ENCODE results near the gene PCDHGC4.
A peak's percentile ranks its signal among the peaks of the same experiment; 100 is the strongest.

Gene PCDHGC4

GRCh38 chr5:141510850-141511601 is 26.2 kb downstream of the PCDHGC4 start:
- Histone ChIP-seq H3K14ac (ENCODE audit: low read length in 2 of 2) (no peak overlapping the region), H2BK15ac (ENCODE audit: low read depth, poor library complexity, severe bottlenecking) (peak overlapping the region; percentile 66), H2AK5ac (ENCODE audit: low read length, severe bottlenecking) (peak overlapping the region; percentile 96), H2BK12ac (ENCODE audit: low read length in 2 of 2) (peak overlapping the region in 1 of 2 experiments; percentile 56), H3K4me2 (ENCODE audit: low read length, poor library complexity, severe bottlenecking) (no peak overlapping the region), H2BK120ac (ENCODE audit: low read depth, low read length) (no peak overlapping the region), H2BK5ac (ENCODE audit: low read depth, low read length, poor library complexity, severe bottlenecking) (no peak overlapping the region), H3K36me3 (ENCODE audit: control insufficient read depth in 1 of 2, insufficient read depth in 2 of 2, low read depth in 1 of 2, low read length in 2 of 2) (peaks cover 33 to 47% of the 10 kb centered on the region in 2 experiments), H3K79me1 (replicated peaks; ENCODE audit: low read length, poor library complexity, severe bottlenecking) (peaks cover 10% of the 10 kb centered on the region), H4K91ac (ENCODE audit: low read length) (peak overlapping the region; percentile 20), H3K9me3 (ENCODE audit: control insufficient read depth, low read length) (no peaks in the 10 kb centered on the region), H3K27me3 (ENCODE audit: control insufficient read depth in 1 of 2, insufficient read depth in 1 of 2, low read length in 2 of 2) (no peaks in the 10 kb centered on the region), H4K8ac (ENCODE audit: low read length) (no peak overlapping the region), H2AFZ (ENCODE audit: low read depth, low read length) (no peak overlapping the region), H3K18ac (ENCODE audit: low read depth in 1 of 2, low read length in 2 of 2) (peak overlapping the region in 1 of 2 experiments; percentile 74), H3K4me1 (ENCODE audit: control insufficient read depth, insufficient read depth, low read depth, low read length) (peaks cover 62% of the 10 kb centered on the region), H3K4ac (ENCODE audit: low read depth in 1 of 2, low read length in 2 of 2) (no peak overlapping the region), H3K27ac (ENCODE audit: low read length, poor library complexity, severe bottlenecking) (peak overlapping the region; percentile 28), H3K23ac (ENCODE audit: low read length in 2 of 2) (no peak overlapping the region), H3K4me3 (ENCODE audit: insufficient read depth in 1 of 2, low read depth in 1 of 2, low read length in 2 of 2) (no peak overlapping the region), H3K9ac (ENCODE audit: low read length) (peak overlapping the region; percentile 90)
- DNase-seq = no peak
- 94% methylated on average over 14 of the region's 14 CpGs for WGBS

GRCh38 chr5:141511771-141512325 is 27.0 kb downstream of the PCDHGC4 start:
- peak overlapping the region; percentile 90 for H3K9ac ChIP-seq (ENCODE audit: low read length)
- peak overlapping the region; percentile 55 to 97 for H3K18ac ChIP-seq (ENCODE audit: low read depth in 1 of 2, low read length in 2 of 2)
- H3K27ac ChIP-seq (ENCODE audit: low read length, poor library complexity, severe bottlenecking) = peak overlapping the region; percentile 98
- H3K9me3 ChIP-seq (ENCODE audit: control insufficient read depth, low read length) = no peaks in the 10 kb centered on the region
- peak overlapping the region; percentile 87 to 91 for H2BK12ac ChIP-seq (ENCODE audit: low read length in 2 of 2)
- H3K4ac ChIP-seq (ENCODE audit: low read depth in 1 of 2, low read length in 2 of 2) = peak overlapping the region; percentile 80 to 86
- 89% methylated on average over 2 of the region's 4 CpGs for WGBS
- H2AK5ac ChIP-seq (ENCODE audit: low read length, severe bottlenecking) = peak overlapping the region; percentile 96
- peak overlapping the region in 1 of 2 experiments; percentile 48 for H3K14ac ChIP-seq (ENCODE audit: low read length in 2 of 2)
- no peak overlapping the region for H2AFZ ChIP-seq (ENCODE audit: low read depth, low read length)
- peaks cover 35 to 47% of the 10 kb centered on the region in 2 experiments for H3K36me3 ChIP-seq (ENCODE audit: control insufficient read depth in 1 of 2, insufficient read depth in 2 of 2, low read depth in 1 of 2, low read length in 2 of 2)
- H2BK15ac ChIP-seq (ENCODE audit: low read depth, poor library complexity, severe bottlenecking) = peak overlapping the region; percentile 88
- H2BK120ac ChIP-seq (ENCODE audit: low read depth, low read length) = peak overlapping the region; percentile 75
- H4K91ac ChIP-seq (ENCODE audit: low read length) = peak overlapping the region; percentile 95
- H3K23ac ChIP-seq (ENCODE audit: low read length in 2 of 2) = no peak overlapping the region
- no peak for DNase-seq
- H3K79me1 ChIP-seq (replicated peaks; ENCODE audit: low read length, poor library complexity, severe bottlenecking) = peaks cover 8% of the 10 kb centered on the region
- peak overlapping the region in 1 of 2 experiments; percentile 61 for H3K4me3 ChIP-seq (ENCODE audit: insufficient read depth in 1 of 2, low read depth in 1 of 2, low read length in 2 of 2)
- H2BK5ac ChIP-seq (ENCODE audit: low read depth, low read length, poor library complexity, severe bottlenecking) = no peak overlapping the region
- peak overlapping the region; percentile 91 for H4K8ac ChIP-seq (ENCODE audit: low read length)
- no peak overlapping the region for H3K4me2 ChIP-seq (ENCODE audit: low read length, poor library complexity, severe bottlenecking)
- H3K27me3 ChIP-seq (ENCODE audit: control insufficient read depth in 1 of 2, insufficient read depth in 1 of 2, low read length in 2 of 2) = no peaks in the 10 kb centered on the region
- H3K4me1 ChIP-seq (ENCODE audit: control insufficient read depth, insufficient read depth, low read depth, low read length) = peaks cover 65% of the 10 kb centered on the region

GRCh38 chr5:141512390-141512910 is 27.6 kb downstream of the PCDHGC4 start:
- Histone ChIP-seq H3K4ac (ENCODE audit: low read depth in 1 of 2, low read length in 2 of 2) (peak overlapping the region; percentile 80 to 86), H3K27me3 (ENCODE audit: control insufficient read depth in 1 of 2, insufficient read depth in 1 of 2, low read length in 2 of 2) (no peaks in the 10 kb centered on the region), H2AK5ac (ENCODE audit: low read length, severe bottlenecking) (peak overlapping the region; percentile 96), H3K14ac (ENCODE audit: low read length in 2 of 2) (peak overlapping the region in 1 of 2 experiments; percentile 88), H2BK120ac (ENCODE audit: low read depth, low read length) (peak overlapping the region; percentile 75), H2AFZ (ENCODE audit: low read depth, low read length) (no peak overlapping the region), H3K36me3 (ENCODE audit: control insufficient read depth in 1 of 2, insufficient read depth in 2 of 2, low read depth in 1 of 2, low read length in 2 of 2) (peaks cover 35 to 49% of the 10 kb centered on the region in 2 experiments), H4K91ac (ENCODE audit: low read length) (peak overlapping the region; percentile 95), H3K4me3 (ENCODE audit: insufficient read depth in 1 of 2, low read depth in 1 of 2, low read length in 2 of 2) (peak overlapping the region in 1 of 2 experiments; percentile 61), H2BK12ac (ENCODE audit: low read length in 2 of 2) (peak overlapping the region; percentile 87 to 91), H3K9ac (ENCODE audit: low read length) (peak overlapping the region; percentile 90), H2BK5ac (ENCODE audit: low read depth, low read length, poor library complexity, severe bottlenecking) (peak overlapping the region; percentile 57), H3K27ac (ENCODE audit: low read length, poor library complexity, severe bottlenecking) (peak overlapping the region; percentile 98), H2BK15ac (ENCODE audit: low read depth, poor library complexity, severe bottlenecking) (peak overlapping the region; percentile 96), H4K8ac (ENCODE audit: low read length) (peak overlapping the region; percentile 91), H3K79me1 (replicated peaks; ENCODE audit: low read length, poor library complexity, severe bottlenecking) (peaks cover 10% of the 10 kb centered on the region), H3K18ac (ENCODE audit: low read depth in 1 of 2, low read length in 2 of 2) (peak overlapping the region; percentile 55 to 97), H3K23ac (ENCODE audit: low read length in 2 of 2) (peak overlapping the region in 1 of 2 experiments; percentile 74), H3K9me3 (ENCODE audit: control insufficient read depth, low read length) (no peaks in the 10 kb centered on the region), H3K4me1 (ENCODE audit: control insufficient read depth, insufficient read depth, low read depth, low read length) (peaks cover 61% of the 10 kb centered on the region), H3K4me2 (ENCODE audit: low read length, poor library complexity, severe bottlenecking) (peak overlapping the region; percentile 79)
- 21% methylated on average over 24 of the region's 28 CpGs for WGBS
- peak; percentile 65 for DNase-seq
